ENCODE data around the gene GNRH2.

Gene GNRH2

GRCh38 chr20:3092611-3093379, 49.4 kb downstream of the GNRH2 start:
- Histone ChIP-seq H3K18ac (ENCODE audit: low read length) (peak overlapping the region; percentile 77), H4K8ac (ENCODE audit: low read depth, low read length) (peak overlapping the region; percentile 92), H2BK5ac (ENCODE audit: low read depth, low read length, poor library complexity) (peak overlapping the region; percentile 57), H3K36me3 (ENCODE audit: control insufficient read depth in 1 of 2, insufficient read depth in 2 of 2, low read length in 2 of 2) (no peaks in the 10 kb centered on the region), H3K4me3 (ENCODE audit: low read depth, low read length) (peak overlapping the region; percentile 66), H3K4ac (ENCODE audit: low read depth, low read length) (peak overlapping the region; percentile 78), H4K91ac (ENCODE audit: low read depth, low read length) (peak overlapping the region; percentile 76), H2AK5ac (ENCODE audit: low read length) (peak overlapping the region; percentile 30), H2AFZ (ENCODE audit: insufficient read depth, low read length, poor library complexity) (peak overlapping the region; percentile 91), H3K23ac (ENCODE audit: low read length) (no peak overlapping the region), H3K4me1 (ENCODE audit: control insufficient read depth in 1 of 2, insufficient read depth in 2 of 2, low read length in 2 of 2) (peaks cover 12 to 13% of the 10 kb centered on the region in 2 experiments), H2BK120ac (ENCODE audit: insufficient read depth, low read length, poor library complexity) (peak overlapping the region; percentile 75), H3K79me2 (ENCODE audit: control insufficient read depth, insufficient read depth, low read length, poor library complexity) (peaks cover 4% of the 10 kb centered on the region), H3K9me3 (ENCODE audit: insufficient read depth, low read depth, low read length) (peaks cover 2% of the 10 kb centered on the region), H3K14ac (ENCODE audit: low read length) (peak overlapping the region; percentile 73), H3K4me2 (ENCODE audit: low read length) (peak overlapping the region; percentile 73), H3K27me3 (ENCODE audit: insufficient read depth, low read length) (no peaks in the 10 kb centered on the region), H3K27ac (ENCODE audit: low read depth, low read length) (no peak overlapping the region), H2BK12ac (ENCODE audit: low read length) (peak overlapping the region; percentile 73), H3K9ac (ENCODE audit: low read length) (peak overlapping the region; percentile 38), H3K79me1 (ENCODE audit: low read length) (peaks cover 16% of the 10 kb centered on the region), H4K12ac (ENCODE audit: low read depth, low read length) (peak overlapping the region; percentile 94)
- no peak for DNase-seq
- WGBS (ENCODE audit: extremely low coverage, insufficient coverage, insufficient read length): no CpG with 5 or more reads among the region's 81 CpGs

- H3K79me1 ChIP-seq (ENCODE audit: low read length): peaks cover 16% of the 10 kb centered on the region
- H3K4me1 ChIP-seq (ENCODE audit: control insufficient read depth in 1 of 2, insufficient read depth in 2 of 2, low read length in 2 of 2): peaks cover 12 to 13% of the 10 kb centered on the region in 2 experiments
- no CpG with 5 or more reads among the region's 10 CpGs for WGBS (ENCODE audit: extremely low coverage, insufficient coverage, insufficient read length)
These were observed 50.5 kb downstream of the GNRH2 start for GRCh38 chr20:3093861-3094361.

DNA sequence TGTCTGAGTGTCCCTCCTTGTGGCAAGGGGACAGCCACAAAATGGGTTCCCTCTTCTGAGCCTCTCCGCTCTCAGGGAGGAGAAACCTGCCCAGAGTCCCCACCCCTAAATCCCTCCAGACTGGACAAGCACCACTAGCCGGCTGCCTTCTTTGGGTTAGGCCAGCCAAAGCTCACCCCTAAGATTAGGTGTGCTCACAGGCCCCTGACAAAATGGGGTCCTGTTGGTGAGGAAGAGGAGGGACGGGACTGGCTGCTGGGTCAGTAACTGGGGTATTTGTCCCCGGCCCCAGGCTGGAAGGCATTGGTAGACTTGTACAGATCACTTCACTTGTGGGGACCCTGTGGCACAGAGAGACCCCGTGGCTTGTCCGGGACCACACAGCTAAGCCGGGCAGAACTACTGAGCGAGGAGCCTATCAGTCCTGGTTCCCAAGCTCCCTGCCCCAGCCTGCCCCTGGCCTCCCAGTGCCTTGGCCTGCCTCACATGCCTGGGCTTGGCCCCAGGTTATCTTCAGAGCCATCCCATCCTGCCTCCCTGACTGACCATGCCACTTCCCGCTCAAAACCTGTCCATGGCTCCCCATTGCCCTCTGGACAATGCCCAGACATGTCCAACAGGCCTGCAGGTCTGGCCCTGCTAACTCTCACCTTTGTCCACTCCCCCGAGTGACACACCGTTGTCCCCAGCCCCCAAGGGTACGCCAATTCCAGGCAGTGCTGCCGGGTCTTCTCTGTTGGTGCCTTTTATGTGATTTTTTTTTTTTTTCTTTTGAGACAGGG, 51.6 kb downstream of the GNRH2 start:
- Histone ChIP-seq H3K36me3 (ENCODE audit: control insufficient read depth in 1 of 2, insufficient read depth in 2 of 2, low read length in 2 of 2) (no peaks in the 10 kb centered on the region), H3K18ac (ENCODE audit: low read length) (peak overlapping the region; percentile 38), H2AFZ (ENCODE audit: insufficient read depth, low read length, poor library complexity) (peak overlapping the region; percentile 7), H3K27me3 (ENCODE audit: insufficient read depth, low read length) (no peaks in the 10 kb centered on the region), H3K4ac (ENCODE audit: low read depth, low read length) (peak overlapping the region; percentile 4), H4K91ac (ENCODE audit: low read depth, low read length) (peak overlapping the region; percentile 72), H2BK12ac (ENCODE audit: low read length) (peak overlapping the region; percentile 70), H2BK5ac (ENCODE audit: low read depth, low read length, poor library complexity) (peak overlapping the region; percentile 62), H2BK120ac (ENCODE audit: insufficient read depth, low read length, poor library complexity) (peak overlapping the region; percentile 88), H3K9ac (ENCODE audit: low read length) (no peak overlapping the region), H3K9me3 (ENCODE audit: insufficient read depth, low read depth, low read length) (peaks cover 2% of the 10 kb centered on the region), H4K12ac (ENCODE audit: low read depth, low read length) (no peak overlapping the region), H3K14ac (ENCODE audit: low read length) (peak overlapping the region; percentile 54), H3K4me1 (ENCODE audit: control insufficient read depth in 1 of 2, insufficient read depth in 2 of 2, low read length in 2 of 2) (peaks cover 12 to 13% of the 10 kb centered on the region in 2 experiments), H3K23ac (ENCODE audit: low read length) (no peak overlapping the region), H2AK5ac (ENCODE audit: low read length) (no peak overlapping the region), H3K4me2 (ENCODE audit: low read length) (no peak overlapping the region), H4K8ac (ENCODE audit: low read depth, low read length) (peak overlapping the region; percentile 8), H3K79me2 (ENCODE audit: control insufficient read depth, insufficient read depth, low read length, poor library complexity) (peaks cover 4% of the 10 kb centered on the region), H3K27ac (ENCODE audit: low read depth, low read length) (no peak overlapping the region), H3K4me3 (ENCODE audit: low read depth, low read length) (no peak overlapping the region), H3K79me1 (ENCODE audit: low read length) (peaks cover 16% of the 10 kb centered on the region)
- DNase-seq: no peak
- no CpG with 5 or more reads among the region's 13 CpGs for WGBS (ENCODE audit: extremely low coverage, insufficient coverage, insufficient read length)

More at GRCh38 chr20:3093861-3094361, 50.5 kb downstream of the GNRH2 start:
- no peak overlapping the region for H3K4me2 ChIP-seq (ENCODE audit: low read length)
- H3K4ac ChIP-seq (ENCODE audit: low read depth, low read length): no peak overlapping the region
- no peak overlapping the region for H3K4me3 ChIP-seq (ENCODE audit: low read depth, low read length)
- H2AFZ ChIP-seq (ENCODE audit: insufficient read depth, low read length, poor library complexity): no peak overlapping the region
- no peak overlapping the region for H4K12ac ChIP-seq (ENCODE audit: low read depth, low read length)
- no peak overlapping the region for H2AK5ac ChIP-seq (ENCODE audit: low read length)
- no peak overlapping the region for H3K27ac ChIP-seq (ENCODE audit: low read depth, low read length)
- peaks cover 2% of the 10 kb centered on the region for H3K9me3 ChIP-seq (ENCODE audit: insufficient read depth, low read depth, low read length)
- H3K9ac ChIP-seq (ENCODE audit: low read length): no peak overlapping the region
- H3K23ac ChIP-seq (ENCODE audit: low read length): no peak overlapping the region
- H2BK120ac ChIP-seq (ENCODE audit: insufficient read depth, low read length, poor library complexity): no peak overlapping the region
- H3K36me3 ChIP-seq (ENCODE audit: control insufficient read depth in 1 of 2, insufficient read depth in 2 of 2, low read length in 2 of 2): no peaks in the 10 kb centered on the region
- no peak overlapping the region for H4K8ac ChIP-seq (ENCODE audit: low read depth, low read length)
- no peak for DNase-seq
- no peak overlapping the region for H2BK12ac ChIP-seq (ENCODE audit: low read length)
- H3K18ac ChIP-seq (ENCODE audit: low read length): no peak overlapping the region
- H2BK5ac ChIP-seq (ENCODE audit: low read depth, low read length, poor library complexity): no peak overlapping the region
- H4K91ac ChIP-seq (ENCODE audit: low read depth, low read length): peak overlapping the region; percentile 1
- peaks cover 4% of the 10 kb centered on the region for H3K79me2 ChIP-seq (ENCODE audit: control insufficient read depth, insufficient read depth, low read length, poor library complexity)
- H3K27me3 ChIP-seq (ENCODE audit: insufficient read depth, low read length): no peaks in the 10 kb centered on the region
- H3K14ac ChIP-seq (ENCODE audit: low read length): no peak overlapping the region
